ENCODE measurements around the gene POP4. TPM values are rescaled to one million over a fixed set of nuclear protein-coding genes. Genes with fewer than 3 reads are reported as not detected.

Gene POP4
- total RNA-seq, 1 donor, result 81.6 TPM

- H3K4me3 ChIP-seq (ENCODE audit: low read depth, low read length), result no peak overlapping the region
- TF ChIP-seq, protein P1, sequence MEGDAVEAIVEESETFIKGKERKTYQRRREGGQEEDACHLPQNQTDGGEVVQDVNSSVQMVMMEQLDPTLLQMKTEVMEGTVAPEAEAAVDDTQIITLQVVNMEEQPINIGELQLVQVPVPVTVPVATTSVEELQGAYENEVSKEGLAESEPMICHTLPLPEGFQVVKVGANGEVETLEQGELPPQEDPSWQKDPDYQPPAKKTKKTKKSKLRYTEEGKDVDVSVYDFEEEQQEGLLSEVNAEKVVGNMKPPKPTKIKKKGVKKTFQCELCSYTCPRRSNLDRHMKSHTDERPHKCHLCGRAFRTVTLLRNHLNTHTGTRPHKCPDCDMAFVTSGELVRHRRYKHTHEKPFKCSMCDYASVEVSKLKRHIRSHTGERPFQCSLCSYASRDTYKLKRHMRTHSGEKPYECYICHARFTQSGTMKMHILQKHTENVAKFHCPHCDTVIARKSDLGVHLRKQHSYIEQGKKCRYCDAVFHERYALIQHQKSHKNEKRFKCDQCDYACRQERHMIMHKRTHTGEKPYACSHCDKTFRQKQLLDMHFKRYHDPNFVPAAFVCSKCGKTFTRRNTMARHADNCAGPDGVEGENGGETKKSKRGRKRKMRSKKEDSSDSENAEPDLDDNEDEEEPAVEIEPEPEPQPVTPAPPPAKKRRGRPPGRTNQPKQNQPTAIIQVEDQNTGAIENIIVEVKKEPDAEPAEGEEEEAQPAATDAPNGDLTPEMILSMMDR (IDR thresholded peaks at IDR 0.05; ENCODE audit: insufficient read depth, low read depth, low read length), result peak; percentile 87
- peak; percentile 80 for DNase-seq (ENCODE audit: low read depth)
Measured at GRCh38 chr19:29610574-29611271, 4.6 kb downstream of the POP4 start.

DNA sequence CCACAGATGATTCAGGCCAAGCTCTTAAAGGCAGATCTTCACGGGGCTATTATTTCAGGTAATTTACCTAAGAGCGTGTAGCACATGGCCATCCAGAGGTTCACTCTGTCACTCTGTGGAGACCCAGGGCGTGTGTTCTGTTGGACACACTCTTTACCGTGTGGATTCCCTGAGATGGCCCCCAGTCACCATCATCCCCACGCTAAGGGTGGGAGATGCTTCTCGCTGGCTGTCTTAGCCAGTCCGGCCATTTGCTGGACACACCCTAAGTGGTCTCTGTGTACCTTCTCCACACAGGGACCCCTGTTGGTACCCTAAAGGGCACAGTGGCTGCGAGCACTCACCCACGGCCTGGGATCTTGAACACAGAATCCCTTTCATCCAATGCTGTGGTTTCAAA is 6.0 kb downstream of the POP4 start:
- H3K4me3 ChIP-seq (ENCODE audit: low read depth, low read length), result no peak overlapping the region
- DNase-seq (ENCODE audit: low read depth), result no peak
- TF ChIP-seq, protein P1 (IDR thresholded peaks at IDR 0.05; ENCODE audit: insufficient read depth, low read depth, low read length), result no peak

DNA sequence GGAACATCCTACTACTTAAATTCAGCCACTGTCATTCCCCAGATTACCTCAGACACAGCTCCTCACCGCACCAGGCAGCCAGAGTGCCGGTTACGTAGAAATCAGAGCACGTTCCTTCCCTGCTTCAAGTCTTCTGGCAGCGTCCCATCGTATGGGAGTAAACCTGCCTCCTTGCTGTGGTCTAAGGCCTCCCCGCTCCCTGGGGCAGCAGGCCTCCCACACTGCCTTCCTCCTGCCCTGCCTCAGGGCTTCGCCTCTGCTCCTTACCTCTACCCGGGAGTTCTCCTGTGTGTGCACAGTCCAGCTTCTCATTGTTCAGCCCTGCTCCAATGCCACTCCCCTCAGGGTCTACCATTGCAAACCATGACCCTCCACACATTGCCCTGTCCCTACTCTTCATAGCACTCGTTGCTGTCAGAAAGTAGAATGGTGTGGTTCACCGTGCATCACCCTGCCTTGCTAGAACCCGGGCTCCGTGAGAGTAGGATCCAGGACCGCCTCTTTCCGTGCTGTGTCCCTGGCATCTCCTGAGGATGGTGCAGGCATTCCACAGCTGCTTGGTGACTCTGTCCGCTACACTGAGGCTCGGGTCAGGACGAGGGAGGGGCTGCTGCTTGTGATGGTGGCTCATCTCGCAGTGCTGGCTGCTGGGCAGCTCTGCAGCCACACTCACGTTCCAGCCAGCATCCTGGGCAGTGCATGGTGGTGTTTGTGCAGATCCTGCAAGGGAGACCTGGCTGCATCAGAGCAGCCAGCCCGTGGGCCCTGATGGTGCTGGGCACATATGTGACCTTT is 6.9 kb downstream of the POP4 start:
- TF ChIP-seq, protein P1 (IDR thresholded peaks at IDR 0.05; ENCODE audit: insufficient read depth, low read depth, low read length), result no peak
- no peak overlapping the region for H3K4me3 ChIP-seq (ENCODE audit: low read depth, low read length)
- no peak for DNase-seq (ENCODE audit: low read depth)

GRCh38 chr19:29614046-29614445 is 8.0 kb downstream of the POP4 start:
- H3K4me3 ChIP-seq (ENCODE audit: low read depth, low read length), result no peak overlapping the region
- DNase-seq (ENCODE audit: low read depth), result no peak
- TF ChIP-seq, protein P1 (IDR thresholded peaks at IDR 0.05; ENCODE audit: insufficient read depth, low read depth, low read length), result no peak

DNA sequence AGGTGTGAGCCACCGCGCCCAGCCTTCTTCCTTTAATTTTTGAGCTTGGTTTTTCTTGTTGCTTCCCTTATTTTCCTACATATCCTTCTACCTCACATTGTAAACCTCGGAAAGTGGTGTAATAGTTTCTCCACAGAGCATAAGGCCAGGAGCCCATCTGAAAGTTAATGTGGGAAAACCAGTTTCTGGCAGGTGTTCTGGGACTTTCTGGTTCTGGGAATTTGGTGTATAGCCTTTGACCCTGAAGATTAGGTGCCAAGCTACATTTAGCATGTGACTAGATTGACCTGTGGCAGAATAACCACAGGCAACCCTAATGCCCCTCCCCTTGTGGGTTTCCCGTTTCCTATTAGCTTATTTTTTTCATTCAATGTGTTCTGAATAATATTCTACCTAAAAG is 8.7 kb downstream of the POP4 start:
- no peak overlapping the region for H3K4me3 ChIP-seq (ENCODE audit: low read depth, low read length)
- DNase-seq (ENCODE audit: low read depth), result no peak
- TF ChIP-seq, protein P1 (IDR thresholded peaks at IDR 0.05; ENCODE audit: insufficient read depth, low read depth, low read length), result no peak

- H3K4me3 ChIP-seq (ENCODE audit: low read depth, low read length), result no peak overlapping the region
- TF ChIP-seq, protein P1 (IDR thresholded peaks at IDR 0.05; ENCODE audit: insufficient read depth, low read depth, low read length), result no peak
- no peak for DNase-seq (ENCODE audit: low read depth)
Measured at GRCh38 chr19:29615891-29616425, 9.9 kb downstream of the POP4 start.
